ENCODE measurements around the gene HBE1. TPM values are rescaled to one million over a fixed set of nuclear protein-coding genes. Genes with fewer than 3 reads are reported as not detected.

Gene HBE1
- total and polyA plus RNA-seq, 9 of the 15 experiments (the other 6 are each of a cell fraction or from before 2014, with no cell fraction given), result 612 to 10,250 (median 2,181) TPM

DNA sequence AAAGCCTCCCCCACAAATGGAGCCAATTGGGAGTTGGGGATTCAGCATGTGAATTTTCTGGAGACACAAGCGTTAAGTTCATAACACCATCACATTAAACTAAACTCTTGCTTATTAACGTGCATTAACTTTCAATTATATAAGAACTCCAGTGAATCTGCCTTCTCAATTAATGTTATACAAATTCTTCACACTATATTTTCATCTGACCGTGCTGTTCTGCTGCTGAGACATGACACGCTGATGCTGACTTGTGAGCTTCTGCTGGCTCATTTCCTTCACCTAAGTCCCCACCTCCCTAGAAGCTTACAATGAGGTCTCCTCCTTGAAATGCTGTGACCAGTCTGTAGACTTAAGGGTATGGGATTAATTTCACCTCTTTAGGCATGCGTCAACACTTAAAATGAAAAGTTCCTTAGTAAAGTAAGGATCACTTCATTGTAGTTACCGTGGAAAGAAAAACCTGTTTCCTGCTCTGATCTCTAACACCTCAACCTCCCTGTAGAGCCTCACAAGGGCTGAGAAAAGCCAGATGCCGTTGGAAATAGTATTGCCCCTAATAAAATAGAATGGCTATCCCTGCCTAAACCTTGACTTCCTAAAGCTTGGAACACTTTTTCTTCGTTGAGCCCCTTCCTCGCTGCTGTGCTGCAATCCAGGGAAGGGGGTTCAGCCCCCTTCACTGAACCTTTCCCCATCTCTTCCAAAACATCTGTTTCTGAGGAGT, 17.4 kb downstream of the HBE1 start (continued):
- TF ChIP-seq TOE1 (IDR thresholded peaks at IDR 0.05; ENCODE audit: borderline replicate concordance) (no peak), TOE1 (CRISPR knock-in tag; IDR thresholded peaks at IDR 0.05; ENCODE audit: borderline replicate concordance, low read depth) (no peak), COPS2 (conservative IDR thresholded peaks at IDR 0.05) (no peak), SMARCE1 (IDR thresholded peaks at IDR 0.05) (no peak), OTX1 (CRISPR knock-in tag; IDR thresholded peaks at IDR 0.05) (no peak), NR2F6 (CRISPR knock-in tag; IDR thresholded peaks at IDR 0.05) (no peak), KAT7 (CRISPR knock-in tag; IDR thresholded peaks at IDR 0.05; ENCODE audit: borderline replicate concordance) (no peak), SP1 (CRISPR knock-in tag; IDR thresholded peaks at IDR 0.05) (no peak), SIX5 (IDR thresholded peaks at IDR 0.05; ENCODE audit: borderline replicate concordance in 1 of 2, insufficient read depth in 1 of 2, low read depth in 1 of 2, low read length in 2 of 2) (no peak), RBM34 (IDR thresholded peaks at IDR 0.05; ENCODE audit: borderline replicate concordance, insufficient read depth, low read length) (no peak), FOXA1 (IDR thresholded peaks at IDR 0.05; ENCODE audit: borderline replicate concordance) (no peak), HDAC2 (IDR thresholded peaks at IDR 0.05) (no peak), LARP7 (IDR thresholded peaks at IDR 0.05) (no peak)
- TF ChIP-seq, protein P1, sequence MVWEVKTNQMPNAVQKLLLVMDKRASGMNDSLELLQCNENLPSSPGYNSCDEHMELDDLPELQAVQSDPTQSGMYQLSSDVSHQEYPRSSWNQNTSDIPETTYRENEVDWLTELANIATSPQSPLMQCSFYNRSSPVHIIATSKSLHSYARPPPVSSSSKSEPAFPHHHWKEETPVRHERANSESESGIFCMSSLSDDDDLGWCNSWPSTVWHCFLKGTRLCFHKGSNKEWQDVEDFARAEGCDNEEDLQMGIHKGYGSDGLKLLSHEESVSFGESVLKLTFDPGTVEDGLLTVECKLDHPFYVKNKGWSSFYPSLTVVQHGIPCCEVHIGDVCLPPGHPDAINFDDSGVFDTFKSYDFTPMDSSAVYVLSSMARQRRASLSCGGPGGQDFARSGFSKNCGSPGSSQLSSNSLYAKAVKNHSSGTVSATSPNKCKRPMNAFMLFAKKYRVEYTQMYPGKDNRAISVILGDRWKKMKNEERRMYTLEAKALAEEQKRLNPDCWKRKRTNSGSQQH (CRISPR knock-in tag; IDR thresholded peaks at IDR 0.05), result no peak
- TF ChIP-seq, protein P2, sequence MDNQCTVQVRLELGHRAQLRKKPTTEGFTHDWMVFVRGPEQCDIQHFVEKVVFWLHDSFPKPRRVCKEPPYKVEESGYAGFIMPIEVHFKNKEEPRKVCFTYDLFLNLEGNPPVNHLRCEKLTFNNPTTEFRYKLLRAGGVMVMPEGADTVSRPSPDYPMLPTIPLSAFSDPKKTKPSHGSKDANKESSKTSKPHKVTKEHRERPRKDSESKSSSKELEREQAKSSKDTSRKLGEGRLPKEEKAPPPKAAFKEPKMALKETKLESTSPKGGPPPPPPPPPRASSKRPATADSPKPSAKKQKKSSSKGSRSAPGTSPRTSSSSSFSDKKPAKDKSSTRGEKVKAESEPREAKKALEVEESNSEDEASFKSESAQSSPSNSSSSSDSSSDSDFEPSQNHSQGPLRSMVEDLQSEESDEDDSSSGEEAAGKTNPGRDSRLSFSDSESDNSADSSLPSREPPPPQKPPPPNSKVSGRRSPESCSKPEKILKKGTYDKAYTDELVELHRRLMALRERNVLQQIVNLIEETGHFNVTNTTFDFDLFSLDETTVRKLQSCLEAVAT (IDR thresholded peaks at IDR 0.05), result peak in 1 of 2 experiments; percentile 51; a peak in 3 of 4 replicates
- TF ChIP-seq, protein P3, sequence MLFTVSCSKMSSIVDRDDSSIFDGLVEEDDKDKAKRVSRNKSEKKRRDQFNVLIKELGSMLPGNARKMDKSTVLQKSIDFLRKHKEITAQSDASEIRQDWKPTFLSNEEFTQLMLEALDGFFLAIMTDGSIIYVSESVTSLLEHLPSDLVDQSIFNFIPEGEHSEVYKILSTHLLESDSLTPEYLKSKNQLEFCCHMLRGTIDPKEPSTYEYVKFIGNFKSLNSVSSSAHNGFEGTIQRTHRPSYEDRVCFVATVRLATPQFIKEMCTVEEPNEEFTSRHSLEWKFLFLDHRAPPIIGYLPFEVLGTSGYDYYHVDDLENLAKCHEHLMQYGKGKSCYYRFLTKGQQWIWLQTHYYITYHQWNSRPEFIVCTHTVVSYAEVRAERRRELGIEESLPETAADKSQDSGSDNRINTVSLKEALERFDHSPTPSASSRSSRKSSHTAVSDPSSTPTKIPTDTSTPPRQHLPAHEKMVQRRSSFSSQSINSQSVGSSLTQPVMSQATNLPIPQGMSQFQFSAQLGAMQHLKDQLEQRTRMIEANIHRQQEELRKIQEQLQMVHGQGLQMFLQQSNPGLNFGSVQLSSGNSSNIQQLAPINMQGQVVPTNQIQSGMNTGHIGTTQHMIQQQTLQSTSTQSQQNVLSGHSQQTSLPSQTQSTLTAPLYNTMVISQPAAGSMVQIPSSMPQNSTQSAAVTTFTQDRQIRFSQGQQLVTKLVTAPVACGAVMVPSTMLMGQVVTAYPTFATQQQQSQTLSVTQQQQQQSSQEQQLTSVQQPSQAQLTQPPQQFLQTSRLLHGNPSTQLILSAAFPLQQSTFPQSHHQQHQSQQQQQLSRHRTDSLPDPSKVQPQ (CRISPR knock-in tag; IDR thresholded peaks at IDR 0.05; ENCODE audit: borderline replicate concordance), result no peak
- TF ChIP-seq, protein P4, sequence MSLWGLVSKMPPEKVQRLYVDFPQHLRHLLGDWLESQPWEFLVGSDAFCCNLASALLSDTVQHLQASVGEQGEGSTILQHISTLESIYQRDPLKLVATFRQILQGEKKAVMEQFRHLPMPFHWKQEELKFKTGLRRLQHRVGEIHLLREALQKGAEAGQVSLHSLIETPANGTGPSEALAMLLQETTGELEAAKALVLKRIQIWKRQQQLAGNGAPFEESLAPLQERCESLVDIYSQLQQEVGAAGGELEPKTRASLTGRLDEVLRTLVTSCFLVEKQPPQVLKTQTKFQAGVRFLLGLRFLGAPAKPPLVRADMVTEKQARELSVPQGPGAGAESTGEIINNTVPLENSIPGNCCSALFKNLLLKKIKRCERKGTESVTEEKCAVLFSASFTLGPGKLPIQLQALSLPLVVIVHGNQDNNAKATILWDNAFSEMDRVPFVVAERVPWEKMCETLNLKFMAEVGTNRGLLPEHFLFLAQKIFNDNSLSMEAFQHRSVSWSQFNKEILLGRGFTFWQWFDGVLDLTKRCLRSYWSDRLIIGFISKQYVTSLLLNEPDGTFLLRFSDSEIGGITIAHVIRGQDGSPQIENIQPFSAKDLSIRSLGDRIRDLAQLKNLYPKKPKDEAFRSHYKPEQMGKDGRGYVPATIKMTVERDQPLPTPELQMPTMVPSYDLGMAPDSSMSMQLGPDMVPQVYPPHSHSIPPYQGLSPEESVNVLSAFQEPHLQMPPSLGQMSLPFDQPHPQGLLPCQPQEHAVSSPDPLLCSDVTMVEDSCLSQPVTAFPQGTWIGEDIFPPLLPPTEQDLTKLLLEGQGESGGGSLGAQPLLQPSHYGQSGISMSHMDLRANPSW (CRISPR knock-in tag; IDR thresholded peaks at IDR 0.05), result no peak
- TF ChIP-seq, protein P5, sequence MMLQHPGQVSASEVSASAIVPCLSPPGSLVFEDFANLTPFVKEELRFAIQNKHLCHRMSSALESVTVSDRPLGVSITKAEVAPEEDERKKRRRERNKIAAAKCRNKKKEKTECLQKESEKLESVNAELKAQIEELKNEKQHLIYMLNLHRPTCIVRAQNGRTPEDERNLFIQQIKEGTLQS (IDR thresholded peaks at IDR 0.05), result no peak
- TF ChIP-seq, protein P5 (CRISPR knock-in tag; conservative IDR thresholded peaks at IDR 0.05), result no peak

Measured in K562 (cell line).